ENCODE measurements around the gene LDLRAP1. TPM values are rescaled to one million over a fixed set of nuclear protein-coding genes. Genes with fewer than 3 reads are reported as not detected.

LDLRAP1 gene
- total and polyA plus RNA-seq, 2 donors (not counting 1 experiment from before 2014, with no cell fraction given): 22.7 to 24.3 TPM

Other genes starting within 250 kb of the LDLRAP1 start
- 59.4 and 62.6 TPM in 2 replicates for gene TMEM50A, start 205.3 kb upstream of the LDLRAP1 start, total RNA-seq
- 20.7 and 30.3 TPM in 2 replicates for gene TMEM50A, start 205.3 kb upstream of the LDLRAP1 start, polyA plus RNA-seq
- gene RHCE, start 122.8 kb upstream of the LDLRAP1 start, total RNA-seq: not detected in 2 replicates
- gene RHCE, start 122.8 kb upstream of the LDLRAP1 start, polyA plus RNA-seq: 0.06 and 0.28 TPM in 2 replicates
- 20.7 and 21.2 TPM in 2 replicates for gene MACO1, start 112.7 kb upstream of the LDLRAP1 start, total RNA-seq
- gene MACO1, start 112.7 kb upstream of the LDLRAP1 start, polyA plus RNA-seq: 4.9 and 7.5 TPM in 2 replicates
- 0.70 and 0.89 TPM in 2 replicates for gene MAN1C1, start 73.2 kb downstream of the LDLRAP1 start, total RNA-seq
- gene MAN1C1, start 73.2 kb downstream of the LDLRAP1 start, polyA plus RNA-seq: 0.31 and 1.1 TPM in 2 replicates

Measured in B cell (primary cell).